Measurements from ENCODE around the gene PITX3.

PITX3 gene

GRCh38 chr10:102241444-102242117 is at the start of gene PITX3:
PITX3 (minus strand) TSS chr10:102241512; CDS start chr10:102232080, 9,432 bp downstream.
- Histone ChIP-seq H3K4me1 (ENCODE audit: control insufficient read depth, low read depth, low read length) (peaks cover 5% of the 10 kb centered on the region), H3K27me3 (ENCODE audit: control insufficient read depth, insufficient read depth, low read length) (peaks cover 70% of the 10 kb centered on the region), H3K27ac (ENCODE audit: low read length) (no peak within 1 kb of the TSS), H3K4me3 (ENCODE audit: low read length) (peak within 1 kb of the TSS; percentile 70), H3K9ac (ENCODE audit: low read length) (peak within 1 kb of the TSS; percentile 38), H3K36me3 (ENCODE audit: control insufficient read depth, low read depth, low read length) (no peaks in the 10 kb centered on the region), H3K9me3 (ENCODE audit: control insufficient read depth, low read depth, low read length) (no peaks in the 10 kb centered on the region)

- Histone ChIP-seq H3K9ac (ENCODE audit: low read length) (no peak overlapping the region), H3K9me3 (ENCODE audit: control insufficient read depth, low read depth, low read length) (no peaks in the 10 kb centered on the region), H3K36me3 (ENCODE audit: control insufficient read depth, low read depth, low read length) (no peaks in the 10 kb centered on the region), H3K4me3 (ENCODE audit: low read length) (no peak overlapping the region), H3K4me1 (ENCODE audit: control insufficient read depth, low read depth, low read length) (no peaks in the 10 kb centered on the region), H3K27me3 (ENCODE audit: control insufficient read depth, insufficient read depth, low read length) (no peaks in the 10 kb centered on the region), H3K27ac (ENCODE audit: low read length) (no peak overlapping the region)
These were observed 48.5 kb upstream of the PITX3 start for GRCh38 chr10:102289840-102290239.

DNA sequence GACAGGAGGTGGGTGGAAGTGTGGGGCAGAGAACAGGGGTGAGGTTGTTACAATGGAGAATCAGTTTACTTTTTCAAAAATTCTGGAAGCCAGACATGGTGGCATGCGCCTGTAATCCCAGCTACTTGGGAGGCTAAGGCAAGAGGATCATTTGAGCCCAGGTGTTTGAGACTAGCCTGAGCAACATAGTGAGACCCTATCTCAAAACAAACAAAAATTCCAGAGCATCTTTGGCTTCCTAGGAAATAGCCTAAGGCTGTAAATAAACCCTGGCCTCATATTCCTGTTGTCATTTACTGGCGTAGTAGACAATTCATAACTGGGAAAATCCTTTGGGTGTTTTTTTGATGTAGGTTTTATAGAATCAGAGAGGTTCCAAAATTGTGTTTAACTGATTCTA is 48.0 kb upstream of the PITX3 start:
- Histone ChIP-seq H3K27me3 (ENCODE audit: control insufficient read depth, insufficient read depth, low read length) (no peaks in the 10 kb centered on the region), H3K9ac (ENCODE audit: low read length) (no peak overlapping the region)

GRCh38 chr10:102287991-102288390 is 46.7 kb upstream of the PITX3 start:
- Histone ChIP-seq H3K9me3 (ENCODE audit: control insufficient read depth, low read depth, low read length) (no peaks in the 10 kb centered on the region), H3K4me1 (ENCODE audit: control insufficient read depth, low read depth, low read length) (no peaks in the 10 kb centered on the region), H3K36me3 (ENCODE audit: control insufficient read depth, low read depth, low read length) (no peaks in the 10 kb centered on the region), H3K9ac (ENCODE audit: low read length) (no peak overlapping the region), H3K27me3 (ENCODE audit: control insufficient read depth, insufficient read depth, low read length) (no peaks in the 10 kb centered on the region), H3K27ac (ENCODE audit: low read length) (no peak overlapping the region), H3K4me3 (ENCODE audit: low read length) (no peak overlapping the region)

More for the DNA sequence above, 48.0 kb upstream of the PITX3 start:
- Histone ChIP-seq H3K36me3 (ENCODE audit: control insufficient read depth, low read depth, low read length) (no peaks in the 10 kb centered on the region), H3K9me3 (ENCODE audit: control insufficient read depth, low read depth, low read length) (no peaks in the 10 kb centered on the region), H3K4me1 (ENCODE audit: control insufficient read depth, low read depth, low read length) (no peaks in the 10 kb centered on the region), H3K27ac (ENCODE audit: low read length) (no peak overlapping the region), H3K4me3 (ENCODE audit: low read length) (no peak overlapping the region)

DNA sequence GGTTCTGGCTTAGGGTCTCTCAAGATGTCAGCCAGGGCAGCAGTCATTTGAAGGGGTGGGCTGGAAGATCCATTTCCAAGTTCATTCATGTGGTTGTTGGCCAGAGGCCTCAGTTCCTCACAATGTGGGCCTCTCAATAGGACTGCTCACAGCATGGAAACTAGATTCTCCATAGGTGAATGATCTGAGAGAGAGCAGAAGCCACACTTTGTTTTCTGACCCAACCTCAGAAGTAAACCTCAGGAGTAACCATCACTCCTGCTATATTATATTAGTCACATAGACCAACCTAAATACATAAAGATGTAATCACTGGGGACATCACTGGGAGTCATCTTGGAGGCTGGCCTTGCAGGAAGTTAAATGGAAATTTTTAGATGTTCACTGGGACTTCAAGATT is 46.2 kb upstream of the PITX3 start:
- H3K36me3 ChIP-seq (ENCODE audit: control insufficient read depth, low read depth, low read length): no peaks in the 10 kb centered on the region

DNA sequence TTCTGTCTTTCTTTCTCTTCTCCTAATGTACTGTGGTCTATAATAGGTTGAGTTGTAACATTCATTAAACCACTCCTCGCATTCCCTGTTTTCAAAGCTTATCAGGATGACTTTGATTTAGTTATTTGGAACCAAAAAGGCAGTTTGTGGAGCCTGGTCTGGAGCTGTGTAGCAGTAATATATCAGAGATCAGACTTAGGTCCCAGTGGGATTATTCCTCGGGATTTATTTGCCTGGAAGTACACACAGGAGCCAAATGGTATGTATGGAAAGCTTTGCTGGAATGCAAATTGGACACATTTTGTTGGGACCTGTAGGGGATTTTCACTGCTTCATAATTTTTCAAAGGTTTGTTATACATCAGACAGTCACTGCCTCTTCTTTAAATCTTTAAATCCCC is 44.9 kb upstream of the PITX3 start:
- H3K36me3 ChIP-seq (ENCODE audit: control insufficient read depth, low read depth, low read length): no peaks in the 10 kb centered on the region
- H3K9me3 ChIP-seq (ENCODE audit: control insufficient read depth, low read depth, low read length): no peaks in the 10 kb centered on the region
- no peak overlapping the region for H3K9ac ChIP-seq (ENCODE audit: low read length)
- no peaks in the 10 kb centered on the region for H3K4me1 ChIP-seq (ENCODE audit: control insufficient read depth, low read depth, low read length)
- no peak overlapping the region for H3K27ac ChIP-seq (ENCODE audit: low read length)
- H3K27me3 ChIP-seq (ENCODE audit: control insufficient read depth, insufficient read depth, low read length): no peaks in the 10 kb centered on the region
- H3K4me3 ChIP-seq (ENCODE audit: low read length): no peak overlapping the region

More for the DNA sequence above, 46.2 kb upstream of the PITX3 start:
- no peaks in the 10 kb centered on the region for H3K9me3 ChIP-seq (ENCODE audit: control insufficient read depth, low read depth, low read length)
- no peak overlapping the region for H3K9ac ChIP-seq (ENCODE audit: low read length)
- H3K4me3 ChIP-seq (ENCODE audit: low read length): no peak overlapping the region
- H3K27me3 ChIP-seq (ENCODE audit: control insufficient read depth, insufficient read depth, low read length): no peaks in the 10 kb centered on the region
- no peaks in the 10 kb centered on the region for H3K4me1 ChIP-seq (ENCODE audit: control insufficient read depth, low read depth, low read length)
- H3K27ac ChIP-seq (ENCODE audit: low read length): no peak overlapping the region

GRCh38 chr10:102285133-102285532 is 43.8 kb upstream of the PITX3 start:
- H3K27ac ChIP-seq (ENCODE audit: low read length): no peak overlapping the region
- H3K36me3 ChIP-seq (ENCODE audit: control insufficient read depth, low read depth, low read length): no peaks in the 10 kb centered on the region
- no peak overlapping the region for H3K4me3 ChIP-seq (ENCODE audit: low read length)
- H3K9ac ChIP-seq (ENCODE audit: low read length): no peak overlapping the region
- H3K27me3 ChIP-seq (ENCODE audit: control insufficient read depth, insufficient read depth, low read length): no peaks in the 10 kb centered on the region
- no peaks in the 10 kb centered on the region for H3K9me3 ChIP-seq (ENCODE audit: control insufficient read depth, low read depth, low read length)
- H3K4me1 ChIP-seq (ENCODE audit: control insufficient read depth, low read depth, low read length): no peaks in the 10 kb centered on the region

DNA sequence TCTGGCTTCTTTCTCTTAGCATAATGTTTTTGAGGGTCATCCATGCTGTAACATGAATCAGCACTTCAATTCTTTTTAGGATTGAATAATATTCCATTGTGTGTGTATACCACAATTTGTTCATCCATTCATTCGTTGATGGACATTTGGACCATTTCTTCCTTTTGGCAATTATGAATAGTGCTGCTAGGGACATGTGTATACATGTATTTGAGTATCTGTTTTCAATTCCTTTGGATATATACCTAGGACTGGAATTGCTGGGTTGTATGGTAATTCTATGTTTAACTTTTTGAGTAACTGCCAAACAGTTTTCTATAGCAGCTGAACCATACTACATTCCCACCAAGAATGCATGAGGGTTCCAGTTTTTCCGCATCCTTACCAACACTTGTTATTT is 43.2 kb upstream of the PITX3 start:
- H3K9me3 ChIP-seq (ENCODE audit: control insufficient read depth, low read depth, low read length): no peaks in the 10 kb centered on the region
- H3K9ac ChIP-seq (ENCODE audit: low read length): no peak overlapping the region
- H3K4me1 ChIP-seq (ENCODE audit: control insufficient read depth, low read depth, low read length): no peaks in the 10 kb centered on the region
- H3K27ac ChIP-seq (ENCODE audit: low read length): no peak overlapping the region
- H3K36me3 ChIP-seq (ENCODE audit: control insufficient read depth, low read depth, low read length): no peaks in the 10 kb centered on the region
- no peak overlapping the region for H3K4me3 ChIP-seq (ENCODE audit: low read length)
- H3K27me3 ChIP-seq (ENCODE audit: control insufficient read depth, insufficient read depth, low read length): no peaks in the 10 kb centered on the region

DNA sequence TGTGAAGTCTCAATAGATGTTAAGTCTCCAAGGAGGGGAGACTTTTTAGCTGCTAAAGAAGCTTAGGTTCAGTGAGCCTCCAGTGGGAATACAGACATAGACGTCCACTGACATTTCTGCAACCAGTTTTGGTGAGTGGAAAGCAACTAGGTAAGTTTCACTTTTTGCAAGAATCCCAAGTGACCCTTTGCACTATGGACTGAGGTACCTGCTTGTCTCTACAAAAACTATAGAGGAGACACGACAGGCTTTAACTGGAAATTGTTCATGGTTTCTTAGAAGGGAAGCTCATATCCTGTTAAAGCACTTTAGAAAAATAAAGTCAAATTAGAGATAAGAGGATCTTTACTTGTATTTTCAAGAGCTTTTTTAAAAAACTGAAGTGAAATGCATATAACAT is 42.6 kb upstream of the PITX3 start:
- H3K4me1 ChIP-seq (ENCODE audit: control insufficient read depth, low read depth, low read length): no peaks in the 10 kb centered on the region
- no peak overlapping the region for H3K27ac ChIP-seq (ENCODE audit: low read length)
- H3K36me3 ChIP-seq (ENCODE audit: control insufficient read depth, low read depth, low read length): no peaks in the 10 kb centered on the region
- H3K9me3 ChIP-seq (ENCODE audit: control insufficient read depth, low read depth, low read length): no peaks in the 10 kb centered on the region
- H3K9ac ChIP-seq (ENCODE audit: low read length): no peak overlapping the region
- H3K4me3 ChIP-seq (ENCODE audit: low read length): no peak overlapping the region
- H3K27me3 ChIP-seq (ENCODE audit: control insufficient read depth, insufficient read depth, low read length): no peaks in the 10 kb centered on the region

- no peaks in the 10 kb centered on the region for H3K27me3 ChIP-seq (ENCODE audit: control insufficient read depth, insufficient read depth, low read length)
- no peak overlapping the region for H3K27ac ChIP-seq (ENCODE audit: low read length)
- no peak overlapping the region for H3K4me3 ChIP-seq (ENCODE audit: low read length)
- no peaks in the 10 kb centered on the region for H3K36me3 ChIP-seq (ENCODE audit: control insufficient read depth, low read depth, low read length)
- no peaks in the 10 kb centered on the region for H3K4me1 ChIP-seq (ENCODE audit: control insufficient read depth, low read depth, low read length)
- H3K9ac ChIP-seq (ENCODE audit: low read length): no peak overlapping the region
- no peaks in the 10 kb centered on the region for H3K9me3 ChIP-seq (ENCODE audit: control insufficient read depth, low read depth, low read length)
These were observed 42.2 kb upstream of the PITX3 start for GRCh38 chr10:102283488-102283887.

DNA sequence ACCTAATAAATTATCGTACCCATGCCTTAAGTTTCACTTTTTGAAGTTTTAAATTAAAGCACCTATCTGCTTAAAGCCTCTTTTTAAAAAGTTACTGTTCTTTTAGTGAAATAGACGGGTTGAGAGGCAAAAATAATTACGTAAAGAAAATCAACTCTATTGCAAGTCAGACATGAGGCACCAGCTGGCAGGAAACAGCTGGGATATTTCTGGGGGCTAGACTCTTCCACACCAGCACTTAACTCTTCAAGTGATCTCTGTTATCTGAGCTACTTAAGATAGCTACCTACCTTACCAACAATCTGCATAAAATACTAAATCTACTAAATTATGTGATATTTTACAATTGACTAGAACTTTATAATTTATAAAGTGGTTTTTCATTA is 39.8 kb upstream of the PITX3 start:
- no peak overlapping the region for H3K27ac ChIP-seq (ENCODE audit: low read length)
- no peaks in the 10 kb centered on the region for H3K9me3 ChIP-seq (ENCODE audit: control insufficient read depth, low read depth, low read length)
- no peaks in the 10 kb centered on the region for H3K36me3 ChIP-seq (ENCODE audit: control insufficient read depth, low read depth, low read length)
- H3K4me1 ChIP-seq (ENCODE audit: control insufficient read depth, low read depth, low read length): no peaks in the 10 kb centered on the region
- H3K27me3 ChIP-seq (ENCODE audit: control insufficient read depth, insufficient read depth, low read length): no peaks in the 10 kb centered on the region
- H3K4me3 ChIP-seq (ENCODE audit: low read length): no peak overlapping the region
- no peak overlapping the region for H3K9ac ChIP-seq (ENCODE audit: low read length)

GRCh38 chr10:102280397-102281101 is 39.2 kb upstream of the PITX3 start:
- no peaks in the 10 kb centered on the region for H3K27me3 ChIP-seq (ENCODE audit: control insufficient read depth, insufficient read depth, low read length)
- H3K27ac ChIP-seq (ENCODE audit: low read length): no peak overlapping the region
- H3K36me3 ChIP-seq (ENCODE audit: control insufficient read depth, low read depth, low read length): no peaks in the 10 kb centered on the region
- H3K9me3 ChIP-seq (ENCODE audit: control insufficient read depth, low read depth, low read length): no peaks in the 10 kb centered on the region
- H3K4me1 ChIP-seq (ENCODE audit: control insufficient read depth, low read depth, low read length): no peaks in the 10 kb centered on the region
- H3K4me3 ChIP-seq (ENCODE audit: low read length): no peak overlapping the region
- no peak overlapping the region for H3K9ac ChIP-seq (ENCODE audit: low read length)

Data from iPS-18a (cell line).